Measurements from ENCODE around the gene CRYBB3. TPM values are rescaled to one million over a fixed set of nuclear protein-coding genes. Genes with fewer than 3 reads are reported as not detected.

CRYBB3 gene
- total and polyA plus RNA-seq, 11 donors: 0.36 to 0.37 TPM; not detected in 9

DNA sequence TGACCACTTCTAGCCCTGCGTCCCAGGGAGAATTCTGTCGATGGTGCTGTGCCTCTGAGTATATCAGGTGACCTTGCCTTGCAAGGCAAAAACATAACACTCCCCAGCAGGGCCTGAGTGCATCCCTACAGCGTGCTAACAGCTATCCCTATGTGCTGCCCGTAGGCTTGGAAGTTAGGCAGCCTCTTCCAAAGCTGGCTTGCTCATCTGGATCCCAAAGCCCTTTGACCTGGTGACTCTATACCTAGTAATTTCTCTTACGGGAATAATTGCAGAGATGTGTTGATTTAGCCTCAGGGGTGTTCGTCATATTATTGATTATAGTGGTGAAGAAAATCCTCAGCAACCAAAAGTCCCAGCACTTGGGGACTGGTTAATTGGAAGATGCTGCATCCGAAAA, 32.6 kb upstream of the CRYBB3 start:
- Histone ChIP-seq H3K9me3 (no peaks in the 10 kb centered on the region), H3K36me3 (peaks cover 0 to 14% (median 5%) of the 10 kb centered on the region in 9 donors), H3K27me3 (no peaks in the 10 kb centered on the region), H3K4me1 (peaks cover 0 to 6% (median 0%) of the 10 kb centered on the region in 12 donors), H3K4me3 (no peak overlapping the region), H3K27ac (no peak overlapping the region)
- intact Hi-C loops (cut with DNase I): loop anchor here in 3 of 10 donors (2.0 to 5.0 kb wide), 2 partner anchors 54 to 55 kb away; no protein-coding TSS in a partner anchor
- 85 to 91% (median 89%) methylated on average over 7 of the region's 7 CpGs for WGBS, 4 donors
- ATAC-seq (no peak), DNase-seq (no peak)
- TF ChIP-seq POLR2A (IDR thresholded peaks at IDR 0.05) (no peak), CTCF (IDR thresholded peaks at IDR 0.05) (no peak)

DNA sequence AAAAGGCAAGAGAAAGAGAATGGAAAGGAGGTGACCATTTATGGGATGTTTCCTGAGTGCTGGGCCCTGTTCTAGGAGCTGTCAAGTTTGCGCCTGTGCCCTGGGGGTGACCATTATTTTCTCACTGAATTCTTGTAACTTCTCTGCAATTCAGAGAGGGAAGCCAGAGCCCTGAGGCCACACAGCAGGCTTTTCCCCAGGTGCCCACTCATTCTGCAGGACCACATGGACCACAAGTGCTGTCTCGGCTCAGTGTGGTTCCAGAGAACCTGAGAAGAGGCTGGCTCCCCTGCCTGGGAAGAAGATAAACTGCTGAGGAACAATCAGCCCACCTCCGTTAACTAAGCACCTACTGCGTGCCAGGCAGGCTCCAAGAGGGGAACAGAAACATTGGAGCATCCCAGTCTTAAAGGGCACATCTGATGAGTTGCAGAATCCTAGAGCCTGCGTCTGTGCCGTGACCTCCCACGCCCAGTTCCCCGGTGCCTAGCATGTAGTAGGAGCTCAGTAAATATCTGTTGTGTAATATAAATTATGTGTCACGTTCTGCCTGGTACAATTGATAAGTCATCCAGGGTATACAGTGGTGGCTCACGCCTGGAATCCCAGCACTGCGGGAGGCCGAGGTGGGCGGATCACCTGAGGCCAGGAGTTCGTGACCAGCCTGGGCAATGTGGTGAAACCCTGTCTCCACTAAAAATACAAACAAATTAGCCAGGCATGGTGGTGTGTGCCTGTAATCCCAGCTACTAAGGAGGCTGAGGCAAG, 31.6 kb upstream of the CRYBB3 start:
- Histone ChIP-seq H3K9me3 (no peaks in the 10 kb centered on the region), H3K36me3 (peaks cover 0 to 22% (median 5%) of the 10 kb centered on the region in 9 donors), H3K4me3 (no peak overlapping the region), H3K4me1 (peaks cover 0 to 6% (median 0%) of the 10 kb centered on the region in 12 donors), H3K27me3 (no peaks in the 10 kb centered on the region), H3K27ac (no peak overlapping the region)
- WGBS, 4 donors: 88 to 93% (median 92%) methylated on average over 14 of the region's 14 CpGs
- no peak for TF ChIP-seq CTCF (IDR thresholded peaks at IDR 0.05)
- TF ChIP-seq POLR2A (IDR thresholded peaks at IDR 0.05): no peak
- DNase-seq (no peak), ATAC-seq (no peak)
- intact Hi-C loops (cut with DNase I): loop anchor here in 3 of 10 donors (2.0 to 5.0 kb wide), 2 partner anchors 55 to 56 kb away; no protein-coding TSS in a partner anchor

GRCh38 chr22:25169278-25170031, 30.2 kb upstream of the CRYBB3 start:
- intact Hi-C loops (cut with DNase I): loop anchor here in 6 of 10 donors (5.0 to 10.0 kb wide), 4 partner anchors 57 to 235 kb away; no protein-coding TSS in a partner anchor
- TF ChIP-seq POLR2A (IDR thresholded peaks at IDR 0.05): no peak
- no peaks in the 10 kb centered on the region for H3K9me3 ChIP-seq
- H3K27ac ChIP-seq: no peak overlapping the region
- H3K4me3 ChIP-seq: no peak overlapping the region
- peaks cover 0 to 35% (median 13%) of the 10 kb centered on the region in 9 donors for H3K36me3 ChIP-seq
- H3K4me1 ChIP-seq: peaks cover 0 to 6% (median 0%) of the 10 kb centered on the region in 12 donors
- 90 to 96% (median 94%) methylated on average over 17 of the region's 17 CpGs for WGBS, 4 donors
- H3K27me3 ChIP-seq: no peaks in the 10 kb centered on the region
- DNase-seq: no peak
- no peak for ATAC-seq

DNA sequence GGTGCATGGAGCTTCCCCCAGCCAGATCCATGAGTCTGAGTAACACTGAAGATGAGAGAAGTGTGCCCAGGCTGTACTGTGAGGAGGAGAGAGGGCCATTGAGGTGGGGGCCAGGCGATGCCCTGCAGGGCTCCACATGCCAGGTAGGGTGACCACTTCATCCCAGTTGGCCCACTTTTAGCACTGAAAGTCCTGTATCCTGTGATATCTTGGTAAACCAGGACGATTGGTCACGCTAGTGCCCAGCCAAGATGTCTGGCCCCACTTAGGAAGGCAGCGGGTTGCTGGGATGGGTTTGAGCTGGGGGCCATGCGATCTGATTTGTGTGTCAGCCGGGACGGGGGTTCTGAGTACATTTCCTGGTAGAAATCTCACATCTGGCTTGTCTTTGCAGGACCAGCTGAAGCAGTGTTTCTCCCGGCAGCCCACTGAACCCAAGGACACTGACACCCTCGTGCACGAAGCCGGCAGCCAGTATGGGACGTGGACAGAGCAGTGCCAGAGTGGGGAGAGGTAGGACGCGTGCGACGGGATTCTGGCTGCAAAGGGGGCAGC, 29.2 kb upstream of the CRYBB3 start:
- H3K4me3 ChIP-seq: no peak overlapping the region
- peaks cover 0 to 45% (median 23%) of the 10 kb centered on the region in 9 donors for H3K36me3 ChIP-seq
- TF ChIP-seq CTCF (IDR thresholded peaks at IDR 0.05): no peak
- no peak for TF ChIP-seq POLR2A (IDR thresholded peaks at IDR 0.05)
- no peaks in the 10 kb centered on the region for H3K27me3 ChIP-seq
- WGBS, 4 donors: 92 to 97% (median 94%) methylated on average over 16 of the region's 16 CpGs
- no peaks in the 10 kb centered on the region for H3K9me3 ChIP-seq
- H3K4me1 ChIP-seq: peaks cover 0 to 1% (median 0%) of the 10 kb centered on the region in 12 donors
- ATAC-seq (no peak), DNase-seq (no peak)
- no peak overlapping the region for H3K27ac ChIP-seq
- intact Hi-C loops (cut with DNase I): loop anchor here in 6 of 10 donors (5.0 to 10.0 kb wide), 4 partner anchors 58 to 236 kb away; no protein-coding TSS in a partner anchor

Data from heart left ventricle (tissue), 16 donors.